Ascending aorta (tissue), 2 donors: ENCODE measurements around the gene CDH23. TPM values are rescaled to one million over a fixed set of nuclear protein-coding genes. Genes with fewer than 3 reads are reported as not detected.

Experiments
- DNase-seq, 2 donors: peaks; one replicate each; pipeline ENCODE4 v3.0.0-alpha.2; 2019; ENCODE audit warnings: low spot score in 2 of 2
- H3K27ac ChIP-seq, 2 donors: fragments of 200-600 bp; sonication (generic); one replicate each; pipeline ENCODE4 v1.5.1; 2016 to 2017; ENCODE audit warnings: mild to moderate bottlenecking in 1 of 2
- H3K27me3 ChIP-seq: fragments of 200-600 bp; sonication (generic); one replicate; pipeline ENCODE4 v1.5.1; 2017
- H3K36me3 ChIP-seq, 2 donors: fragments of 200-600 bp; sonication (generic); one replicate each; pipeline ENCODE4 v1.5.1; 2016
- H3K4me1 ChIP-seq, 2 donors: fragments of 200-600 bp; sonication (generic); one replicate each; pipeline ENCODE4 v1.5.1; 2016 to 2017; ENCODE audit warnings: mild to moderate bottlenecking in 1 of 2
- H3K4me3 ChIP-seq, 2 donors: fragments of 200-600 bp; sonication (generic); one replicate each; pipeline ENCODE4 v1.5.1; 2016 to 2017; ENCODE audit warnings: mild to moderate bottlenecking in 1 of 2
- H3K9me3 ChIP-seq, 2 donors: fragments of 200-600 bp; sonication (generic); one replicate each; pipeline ENCODE4 v1.5.1; 2016
- intact Hi-C: fragments of 100-400 bp; cut with DNase I; formaldehyde crosslinking; loops from one replicate; pipeline ENCODE4 v1.15.1; 2023
- total RNA-seq: library from RNA; depleted of rRNA; stranded (reverse); fragments of >200 nt; gene quantifications from one replicate; pipeline ENCODE4 v1.1.0, GENCODE V29; 2016
- TF ChIP-seq, protein P1 (sequence below), 3 experiments: fragments of 200-600 bp in 2 of 3; fragments of 450-650 bp in 1 of 3; sonication (generic) in 2 of 3; IDR thresholded peaks; one replicate each; pipeline ENCODE4 v1.5.1; 2016 to 2019; ENCODE audit warnings: antibody characterized with exemption in 3 of 3, mild to moderate bottlenecking in 1 of 3, moderate library complexity in 1 of 3

Gene CDH23
- total RNA-seq, 1 donor from 2014 or later: 40.9 TPM

DNA sequence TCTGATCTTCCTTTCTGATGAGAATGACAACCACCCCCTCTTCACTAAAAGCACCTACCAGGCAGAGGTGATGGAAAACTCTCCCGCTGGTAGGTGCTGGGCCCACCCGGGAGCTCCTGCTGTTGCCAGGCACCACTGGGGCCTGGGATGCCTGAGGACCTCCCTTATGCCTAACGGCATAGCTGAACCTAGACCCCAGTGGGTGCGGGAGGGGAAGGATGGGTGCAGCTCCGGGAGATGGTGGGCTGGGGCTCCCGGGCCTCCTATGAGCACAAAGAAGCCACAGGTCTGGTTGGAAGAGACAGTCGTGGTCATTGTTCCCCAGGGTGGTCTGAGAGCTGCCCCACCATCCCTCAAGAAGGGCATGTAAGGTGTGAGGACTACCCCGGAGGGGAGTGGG, 392.2 kb downstream of the CDH23 start:
- TF ChIP-seq, protein P1, sequence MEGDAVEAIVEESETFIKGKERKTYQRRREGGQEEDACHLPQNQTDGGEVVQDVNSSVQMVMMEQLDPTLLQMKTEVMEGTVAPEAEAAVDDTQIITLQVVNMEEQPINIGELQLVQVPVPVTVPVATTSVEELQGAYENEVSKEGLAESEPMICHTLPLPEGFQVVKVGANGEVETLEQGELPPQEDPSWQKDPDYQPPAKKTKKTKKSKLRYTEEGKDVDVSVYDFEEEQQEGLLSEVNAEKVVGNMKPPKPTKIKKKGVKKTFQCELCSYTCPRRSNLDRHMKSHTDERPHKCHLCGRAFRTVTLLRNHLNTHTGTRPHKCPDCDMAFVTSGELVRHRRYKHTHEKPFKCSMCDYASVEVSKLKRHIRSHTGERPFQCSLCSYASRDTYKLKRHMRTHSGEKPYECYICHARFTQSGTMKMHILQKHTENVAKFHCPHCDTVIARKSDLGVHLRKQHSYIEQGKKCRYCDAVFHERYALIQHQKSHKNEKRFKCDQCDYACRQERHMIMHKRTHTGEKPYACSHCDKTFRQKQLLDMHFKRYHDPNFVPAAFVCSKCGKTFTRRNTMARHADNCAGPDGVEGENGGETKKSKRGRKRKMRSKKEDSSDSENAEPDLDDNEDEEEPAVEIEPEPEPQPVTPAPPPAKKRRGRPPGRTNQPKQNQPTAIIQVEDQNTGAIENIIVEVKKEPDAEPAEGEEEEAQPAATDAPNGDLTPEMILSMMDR (IDR thresholded peaks at IDR 0.05): no peak
- Histone ChIP-seq H3K27me3 (no peaks in the 10 kb centered on the region), H3K36me3 (no peaks in the 10 kb centered on the region), H3K9me3 (no peaks in the 10 kb centered on the region), H3K4me3 (no peak overlapping the region), H3K4me1 (no peaks in the 10 kb centered on the region), H3K27ac (no peak overlapping the region)
- intact Hi-C loops: no loop called here
- DNase-seq: no peak

DNA sequence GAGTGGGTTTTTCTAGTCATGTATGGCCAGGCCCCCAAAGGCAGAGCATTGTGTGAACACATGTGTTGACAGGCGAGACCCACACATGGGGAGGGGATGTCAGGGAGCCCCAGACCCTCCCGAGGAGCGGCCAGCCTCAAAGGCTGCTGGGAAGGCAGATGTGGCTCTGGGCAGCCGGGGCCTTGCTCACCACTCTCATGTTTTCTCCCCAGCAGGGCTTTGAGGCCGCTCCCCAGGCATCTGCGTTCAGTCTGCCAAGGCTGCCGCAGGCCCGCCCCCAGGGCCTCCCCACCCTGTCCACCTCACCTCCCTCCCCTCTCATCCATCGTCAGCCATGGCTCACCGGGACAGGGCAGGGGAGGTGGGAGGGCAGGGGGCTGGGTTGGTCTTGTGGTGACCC, 393.2 kb downstream of the CDH23 start:
- no peaks in the 10 kb centered on the region for H3K36me3 ChIP-seq
- H3K4me1 ChIP-seq: no peaks in the 10 kb centered on the region
- no peaks in the 10 kb centered on the region for H3K9me3 ChIP-seq
- H3K4me3 ChIP-seq: no peak overlapping the region
- no peak overlapping the region for H3K27ac ChIP-seq
- TF ChIP-seq, protein P1 (IDR thresholded peaks at IDR 0.05): no peak
- H3K27me3 ChIP-seq: no peaks in the 10 kb centered on the region
- DNase-seq: no peak
- intact Hi-C loops: no loop called here

DNA sequence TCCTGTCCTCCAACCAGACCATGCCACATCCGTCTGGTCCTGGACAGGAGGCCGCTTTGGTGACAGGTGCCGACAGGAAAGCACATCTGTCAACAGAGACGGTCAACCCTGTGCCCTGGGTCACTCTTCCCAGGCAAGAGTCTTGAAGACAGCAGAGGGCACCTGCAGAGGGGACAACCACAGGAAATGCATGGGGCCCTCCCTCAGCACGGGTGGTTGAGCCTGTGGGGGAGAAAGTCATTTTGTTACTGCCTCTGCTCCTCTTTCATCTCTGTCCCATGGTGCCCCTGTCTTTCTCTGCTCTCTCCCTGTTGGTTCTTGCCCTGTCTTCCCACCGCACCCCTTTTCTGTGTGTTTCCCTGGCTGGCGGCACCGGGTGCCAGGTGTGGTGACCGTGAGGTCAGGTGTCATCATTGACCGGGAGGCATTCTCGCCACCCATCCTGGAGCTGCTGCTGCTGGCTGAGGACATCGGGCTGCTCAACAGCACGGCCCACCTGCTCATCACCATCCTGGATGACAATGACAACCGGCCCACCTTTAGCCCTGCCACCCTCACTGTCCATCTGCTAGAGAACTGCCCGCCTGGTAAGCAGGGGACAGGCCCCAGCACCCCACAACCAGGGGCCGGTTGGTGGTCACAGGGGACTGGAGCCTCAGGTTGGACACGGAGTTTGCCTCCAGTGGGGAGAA, 394.2 kb downstream of the CDH23 start:
- H3K27ac ChIP-seq: no peak overlapping the region
- intact Hi-C loops: no loop called here
- DNase-seq: no peak
- TF ChIP-seq, protein P1 (IDR thresholded peaks at IDR 0.05): no peak
- no peaks in the 10 kb centered on the region for H3K36me3 ChIP-seq
- H3K27me3 ChIP-seq: no peaks in the 10 kb centered on the region
- no peaks in the 10 kb centered on the region for H3K9me3 ChIP-seq
- H3K4me3 ChIP-seq: no peak overlapping the region
- no peaks in the 10 kb centered on the region for H3K4me1 ChIP-seq

DNA sequence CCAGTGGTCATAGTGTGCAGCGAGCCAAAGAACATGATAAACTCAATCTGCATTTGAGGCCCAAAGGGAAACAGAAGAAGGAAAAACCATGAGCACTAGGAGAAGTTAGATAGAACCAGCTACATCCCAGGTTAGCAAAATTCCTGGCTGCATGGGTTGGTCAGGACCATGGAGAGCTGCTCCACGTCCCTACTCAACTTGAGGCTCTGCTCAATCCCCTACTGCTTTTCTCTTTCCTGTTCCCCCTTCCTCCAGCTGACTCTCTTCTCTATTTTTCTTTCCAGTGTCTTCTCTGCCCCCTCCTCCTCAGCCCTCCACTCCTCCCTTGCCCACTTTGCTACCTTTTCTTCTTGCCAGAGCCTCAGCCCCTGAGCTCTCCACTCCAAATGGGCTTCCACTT, 398.5 kb downstream of the CDH23 start:
- Histone ChIP-seq H3K36me3 (no peaks in the 10 kb centered on the region), H3K9me3 (no peaks in the 10 kb centered on the region), H3K27me3 (no peaks in the 10 kb centered on the region), H3K4me3 (no peak overlapping the region), H3K4me1 (no peaks in the 10 kb centered on the region), H3K27ac (no peak overlapping the region)
- intact Hi-C loops: no loop called here
- TF ChIP-seq, protein P1 (IDR thresholded peaks at IDR 0.05): no peak
- DNase-seq: no peak

DNA sequence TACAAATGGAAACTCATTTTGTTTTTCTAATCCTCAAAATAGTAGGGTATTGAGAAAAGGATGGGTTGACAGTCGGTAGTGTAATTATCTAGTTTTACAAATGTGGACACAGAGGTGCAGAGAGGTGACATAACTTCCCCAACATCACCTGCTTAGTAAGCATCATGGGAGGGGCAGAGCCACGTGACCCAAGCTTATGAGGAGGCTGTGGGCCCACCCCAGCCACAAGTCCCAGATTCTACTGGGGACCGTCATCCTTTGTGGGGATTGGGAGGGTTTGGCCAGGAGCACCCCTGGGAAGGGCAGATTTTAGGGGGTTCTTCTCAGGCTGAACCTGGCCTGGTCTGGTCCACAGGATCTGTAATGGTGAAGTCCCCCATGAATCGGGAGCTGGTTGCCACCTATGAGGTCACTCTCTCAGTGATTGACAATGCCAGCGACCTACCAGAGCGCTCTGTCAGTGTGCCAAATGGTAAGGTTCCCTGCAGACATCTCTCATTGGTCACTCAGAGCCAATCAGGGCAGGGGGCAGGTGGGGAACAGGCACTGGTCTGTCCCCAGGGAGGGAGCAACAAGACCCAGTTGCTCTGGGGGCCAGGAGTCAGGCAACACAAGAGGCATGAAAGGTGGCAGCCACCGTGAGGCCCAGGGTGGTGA, 400.2 kb downstream of the CDH23 start:
- DNase-seq: no peak
- H3K4me1 ChIP-seq: no peaks in the 10 kb centered on the region
- no peak overlapping the region for H3K4me3 ChIP-seq
- H3K27ac ChIP-seq: no peak overlapping the region
- no peaks in the 10 kb centered on the region for H3K9me3 ChIP-seq
- H3K36me3 ChIP-seq: no peaks in the 10 kb centered on the region
- H3K27me3 ChIP-seq: no peaks in the 10 kb centered on the region
- TF ChIP-seq, protein P1 (IDR thresholded peaks at IDR 0.05): no peak
- intact Hi-C loops: no loop called here
